Kidney (tissue), 14 donors: ENCODE results near the gene GINS2. TPM values are rescaled to one million over a fixed set of nuclear protein-coding genes. Genes with fewer than 3 reads are reported as not detected.
A peak's percentile ranks its signal among the peaks of the same experiment; 100 is the strongest.

Experiments
- DNase-seq, 5 donors: peaks; one replicate each; pipeline ENCODE4 v3.0.0-alpha.2; 2013 to 2020
- FAIRE-seq: peaks from 2 replicates; lab custom pipeline; 2012; peaks lifted over from hg19 to GRCh38; lab: Jason Lieb, UNC
- H3K27ac ChIP-seq, 2 donors: one replicate each; pipeline ENCODE4 v1.7.0; 2013; ENCODE audit warnings: low read depth in 2 of 2, low read length in 2 of 2, inconsistent platforms in 1 of 2
- H3K27me3 ChIP-seq: one replicate; pipeline ENCODE4 v1.7.1; 2013; ENCODE audit warnings: low read length, inconsistent platforms; ENCODE audit not compliant: control insufficient read depth, insufficient read depth
- H3K36me3 ChIP-seq, 3 donors: one replicate each; pipeline versions ENCODE4 v1.7.0 to v1.7.1; 2013; ENCODE audit warnings: low read length in 3 of 3, control low read depth in 1 of 3, inconsistent platforms in 1 of 3; ENCODE audit not compliant: insufficient read depth in 3 of 3, control insufficient read depth in 2 of 3
- H3K4me1 ChIP-seq, 3 donors: one replicate each; pipeline versions ENCODE4 v1.7.0 to v1.7.1; 2013; ENCODE audit warnings: low read length in 3 of 3, inconsistent platforms in 1 of 3, low read depth in 1 of 3; ENCODE audit not compliant: control insufficient read depth in 2 of 3, insufficient read depth in 2 of 3
- H3K4me3 ChIP-seq, 3 donors: one replicate each; pipeline versions ENCODE4 v1.7.0 to v1.8.1; 2013; ENCODE audit warnings: low read length in 3 of 3, control low read depth in 1 of 3, inconsistent platforms in 1 of 3
- H3K9ac ChIP-seq, 3 donors: one replicate each; pipeline versions ENCODE4 v1.7.0 to v1.7.1; 2013; ENCODE audit warnings: low read length in 3 of 3, control low read depth in 1 of 3, inconsistent platforms in 1 of 3
- H3K9me3 ChIP-seq, 3 donors: one replicate each; pipeline versions ENCODE4 v1.7.0 to v1.7.1; 2013; ENCODE audit warnings: low read length in 3 of 3, control low read depth in 1 of 3, inconsistent platforms in 1 of 3; ENCODE audit not compliant: control insufficient read depth in 2 of 3, insufficient read depth in 1 of 3
- CTCF ChIP-seq: IDR thresholded peaks from 3 replicates; pipeline ENCODE4 v1.5.1; 2012; ENCODE audit warnings: mild to moderate bottlenecking, moderate library complexity, borderline replicate concordance; ENCODE audit not compliant: insufficient read depth; ENCODE audit errors: extremely low read depth
- intact Hi-C: fragments of 100-400 bp; cut with DNase I; formaldehyde crosslinking; loops from one replicate; pipeline ENCODE4 v1.11.1; 2022
- polyA plus RNA-seq: library from polyadenylated mRNA; stranded (reverse); fragments of 350-450 nt; fragmentation: Illumina TruSeq; extraction: RNeasy Lipid Tissue Mini Kit (QIAGEN cat#74804); gene quantifications from one replicate; pipeline ENCODE4 v1.2.3, GENCODE V29; 2014; ENCODE audit warnings: low read depth, low replicate concordance; ENCODE audit not compliant: insufficient read depth
- total RNA-seq: library from RNA; stranded (reverse); fragmentation: NEBNext Ultra II Directional; extraction: Animal tissue kit (Norgen Biotek cat#: 25700); gene quantifications from one replicate; pipeline ENCODE4 v1.2.1, GENCODE V29; 2021
- donor health status: control.
- donor health status: control.
- donor health status: control.
- donor health status: control.
- donor health status: control.
- donor health status: DM: yes; HTN: yes; CAD: no.
- donor health status: Normal renal cell carcinoma (clear cell type).

GINS2 gene
- total and polyA plus RNA-seq, 2 donors from 2014 or later, result 0.88 to 0.97 TPM

- DNase-seq, result peak; percentile 74 to 92 (median 86)
- Histone ChIP-seq H3K4me1 (peaks cover 0 to 24% (median 3%) of the 10 kb centered on the region in 3 donors), H3K9ac (no peak overlapping the region), H3K27me3 (no peaks in the 10 kb centered on the region), H3K36me3 (peaks cover 5 to 34% (median 20%) of the 10 kb centered on the region in 3 donors), H3K27ac (peak overlapping the region; percentile 9 to 63), H3K9me3 (no peaks in the 10 kb centered on the region), H3K4me3 (no peak overlapping the region)
- intact Hi-C loops, result no loop called here
- FAIRE-seq, result no peak
- TF ChIP-seq CTCF, result no peak
Observed at GRCh38 chr16:85652431-85653221, 36.1 kb downstream of the GINS2 start.

DNA sequence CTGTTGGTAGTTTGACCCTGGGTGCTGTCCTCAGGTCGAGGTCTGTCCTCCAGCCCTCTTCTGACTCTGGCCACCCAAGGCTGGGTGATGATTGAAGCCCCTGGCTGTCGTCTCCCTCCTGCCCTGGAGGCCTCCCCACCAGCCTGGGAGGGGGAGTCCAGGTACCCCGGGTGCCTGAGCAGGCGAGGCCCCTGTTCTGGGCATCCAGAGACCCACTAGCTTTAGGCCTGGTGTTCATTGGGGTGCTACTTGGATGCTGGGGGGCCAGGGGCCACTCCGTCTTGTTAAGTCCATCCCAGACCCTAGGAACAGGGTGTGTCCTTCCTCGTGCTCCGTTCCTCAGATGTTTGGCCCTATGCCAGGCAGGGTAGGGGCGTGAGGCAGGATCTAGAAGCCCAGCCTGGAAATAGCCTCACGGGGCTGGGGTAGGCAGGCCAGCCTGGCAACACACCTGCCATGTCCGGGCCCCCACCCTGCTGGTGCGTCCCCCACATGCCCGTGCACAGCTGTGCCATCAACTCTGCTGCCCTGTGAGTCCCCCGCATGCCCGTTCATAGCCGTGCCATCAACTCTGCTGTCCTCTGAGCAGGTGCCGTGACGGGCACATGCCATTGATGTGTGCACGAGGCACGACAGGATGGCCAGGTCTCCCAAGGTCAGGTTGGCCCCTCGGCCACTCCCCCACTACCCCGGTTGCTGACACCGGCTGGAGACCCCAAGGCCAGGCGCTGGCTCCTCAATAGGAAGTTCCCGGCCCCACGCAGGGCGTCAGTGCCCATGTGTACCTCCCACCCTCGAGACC lies 36.9 kb downstream of the GINS2 start:
- Histone ChIP-seq H3K4me3 (no peak overlapping the region), H3K9ac (no peak overlapping the region), H3K36me3 (peaks cover 3 to 26% (median 17%) of the 10 kb centered on the region in 3 donors), H3K27ac (peak overlapping the region; percentile 9 to 11), H3K4me1 (peaks cover 0 to 24% (median 3%) of the 10 kb centered on the region in 3 donors), H3K27me3 (no peaks in the 10 kb centered on the region), H3K9me3 (no peaks in the 10 kb centered on the region)
- DNase-seq, result peak in 4 of 5 donors; percentile 58 to 88 (median 82)
- TF ChIP-seq CTCF, result no peak
- FAIRE-seq, result no peak
- intact Hi-C loops, result no loop called here

- Histone ChIP-seq H3K36me3 (peaks cover 0 to 18% (median 11%) of the 10 kb centered on the region in 3 donors), H3K4me1 (peaks cover 0 to 24% (median 3%) of the 10 kb centered on the region in 3 donors), H3K9me3 (no peaks in the 10 kb centered on the region), H3K4me3 (no peak overlapping the region), H3K27me3 (no peaks in the 10 kb centered on the region), H3K27ac (no peak overlapping the region), H3K9ac (no peak overlapping the region)
- DNase-seq, result peak; percentile 66 to 86 (median 77)
- no peak for FAIRE-seq
- intact Hi-C loops, result no loop called here
- TF ChIP-seq CTCF, result no peak
Observed at GRCh38 chr16:85650844-85651628, 37.7 kb downstream of the GINS2 start.
